Stimulated activated CD4-positive, alpha-beta T cell treated with anti-CD3 and anti-CD28 coated beads, Interleukin-4, amount 100 ng/mL, for 4 hours (primary cell): ENCODE data around the gene TAS2R3.

ENCODE experiments used
- DNase-seq, 2 experiments: peaks; one replicate each; pipeline ENCODE4 v3.0.0-alpha.2; 2020

The TAS2R3 gene

GRCh38 chr7:141788296-141788695 lies 24.4 kb downstream of the TAS2R3 start:
- no peak for DNase-seq

GRCh38 chr7:141789917-141790316 lies 26.0 kb downstream of the TAS2R3 start, which contains the start of gene TAS2R5:
Gene TAS2R5, plus strand, starts transcription at chr7:141790217. Its CDS starts 145 bp downstream, at chr7:141790362.
- DNase-seq, result no peak

GRCh38 chr7:141792526-141792925 lies 28.6 kb downstream of the TAS2R3 start:
- DNase-seq, result no peak
